Stimulated activated CD4-positive, alpha-beta T cell treated with anti-CD3 and anti-CD28 coated beads, Interleukin-12 subunit alpha, Interleukin-12 subunit beta, amount 100 ng/mL, for 4 hours (primary cell): Measurements from ENCODE around the gene CGN.

Source experiments
- DNase-seq: peaks from one replicate; pipeline ENCODE4 v3.0.0-alpha.2; 2020

CGN gene

GRCh38 chr1:151553659-151554058, 42.5 kb downstream of the CGN start:
- DNase-seq: no peak

- DNase-seq: no peak
Observed at GRCh38 chr1:151556052-151556451, 44.9 kb downstream of the CGN start.

- no peak for DNase-seq
Observed at GRCh38 chr1:151562661-151563060, 51.5 kb downstream of the CGN start.

GRCh38 chr1:151563376-151563775, 52.2 kb downstream of the CGN start:
- DNase-seq: no peak

- DNase-seq: no peak
Observed at GRCh38 chr1:151565502-151566189, 54.5 kb downstream of the CGN start.

GRCh38 chr1:151568626-151569088, 57.5 kb downstream of the CGN start:
- no peak for DNase-seq

- no peak for DNase-seq
Observed at GRCh38 chr1:151570819-151571218, 59.6 kb downstream of the CGN start.

- no peak for DNase-seq
Observed at GRCh38 chr1:151574575-151575529, 63.7 kb downstream of the CGN start.

- no peak for DNase-seq
Observed at GRCh38 chr1:151577173-151577572, 66.0 kb downstream of the CGN start.

- no peak for DNase-seq
Observed at GRCh38 chr1:151578941-151579340, 67.8 kb downstream of the CGN start.

GRCh38 chr1:151579436-151580225, 68.4 kb downstream of the CGN start:
- no peak for DNase-seq

- DNase-seq: no peak
Observed at GRCh38 chr1:151581451-151581850, 70.3 kb downstream of the CGN start.

GRCh38 chr1:151581921-151582320, 70.7 kb downstream of the CGN start:
- no peak for DNase-seq

- no peak for DNase-seq
Observed at GRCh38 chr1:151583796-151584195, 72.6 kb downstream of the CGN start.

- DNase-seq: no peak
Observed at GRCh38 chr1:151584278-151584677, 73.1 kb downstream of the CGN start.

GRCh38 chr1:151584780-151585179, 73.6 kb downstream of the CGN start:
- no peak for DNase-seq

GRCh38 chr1:151585622-151586021, 74.4 kb downstream of the CGN start:
- no peak for DNase-seq
